C4-2B (cell line): Measurements from ENCODE around the gene GRPEL2.

Experiments
- CTCF ChIP-seq: fragments of 450-650 bp; conservative IDR thresholded peaks from 2 replicates; pipeline ENCODE4 v1.5.1; 2017; ENCODE audit warnings: mild to moderate bottlenecking
- ZFX ChIP-seq: fragments of 450-650 bp; IDR thresholded peaks from 2 replicates; pipeline ENCODE4 v1.6.1; 2017

GRCh38 chr5:149298163-149298562 lies 47.1 kb upstream of the GRPEL2 start:
- TF ChIP-seq CTCF (no peak), ZFX (no peak)
